ENCODE data around the gene HNRNPL.
"Not testable (repeated sequence)": the region's sequence is repeated elsewhere in the genome, so short reads cannot be mapped to it uniquely, and the experiment has no call there.

HNRNPL gene

DNA sequence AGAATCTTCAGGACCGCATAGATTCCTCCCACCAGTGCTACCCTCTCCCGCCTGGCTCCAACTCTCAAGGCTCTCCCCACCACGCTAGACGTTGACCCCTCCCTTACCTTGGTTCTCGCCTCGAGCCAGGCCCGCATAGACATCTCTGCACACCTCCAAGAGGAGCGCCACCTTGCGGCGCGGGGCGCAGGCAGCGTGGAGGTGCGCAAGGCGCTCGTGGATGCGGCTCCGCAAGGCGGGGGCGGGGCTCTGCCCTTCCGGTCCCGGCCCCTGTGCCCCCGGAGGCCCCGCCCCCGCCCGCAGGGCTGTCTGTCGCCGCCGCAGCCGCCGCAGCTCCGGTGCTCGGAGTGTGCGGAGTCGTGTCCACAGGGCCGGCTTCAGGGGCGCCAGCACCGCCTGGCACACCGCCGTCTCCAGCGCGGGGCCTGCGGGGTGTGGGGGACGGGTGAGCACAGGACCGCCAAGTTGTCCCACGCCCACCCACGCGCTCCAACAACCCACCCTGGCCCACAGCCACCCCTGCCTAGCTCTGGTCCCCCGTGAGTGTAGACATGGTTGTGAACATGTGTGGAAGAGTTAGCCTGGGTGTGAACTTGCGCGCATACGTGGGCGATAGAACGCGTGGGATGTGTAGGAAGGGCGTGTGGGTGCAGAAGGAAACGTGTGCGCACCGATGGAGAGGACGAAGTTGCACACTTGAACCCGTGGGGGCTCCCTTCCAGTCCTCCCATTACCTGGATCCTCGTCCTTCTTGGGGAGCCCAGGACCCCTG is 20.2 kb upstream of the HNRNPL start:
- in situ Hi-C loops (cut with HindIII; ENCODE audit: low sequenced_read_pairs) = no loop called here

DNA sequence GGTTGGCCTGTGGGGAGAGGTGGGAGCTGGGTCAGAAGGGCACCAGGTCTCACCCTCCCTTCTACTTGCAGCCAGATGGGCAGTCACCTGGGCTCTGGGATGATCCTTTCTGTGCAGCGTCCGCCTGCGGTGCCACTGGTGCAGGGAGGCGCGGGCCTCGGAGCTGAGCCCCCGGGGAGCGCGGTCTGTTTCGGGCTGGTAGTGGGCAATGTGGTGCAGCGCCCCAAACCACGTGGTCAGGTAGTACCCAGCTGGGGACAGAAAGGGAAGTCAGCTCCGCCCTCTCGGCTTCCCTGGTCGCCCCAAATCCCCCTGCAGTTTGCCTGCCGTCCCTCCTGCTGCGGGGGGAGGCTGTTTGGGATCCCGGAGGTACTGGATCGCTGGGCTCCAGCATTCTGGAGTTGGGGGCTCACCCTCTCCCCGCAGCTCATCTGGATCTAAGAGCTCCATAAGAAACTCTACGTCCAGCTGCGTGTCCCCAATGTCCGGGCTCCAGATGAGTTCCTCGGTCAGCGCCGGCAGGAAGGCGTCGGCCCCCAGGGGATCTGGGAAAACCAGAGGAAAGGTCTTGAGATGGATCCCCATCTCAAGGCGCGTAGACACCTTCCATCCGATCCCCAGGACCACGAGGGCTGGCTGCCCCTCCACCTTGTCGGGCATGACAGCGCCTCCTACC is 19.5 kb upstream of the HNRNPL start:
- in situ Hi-C loops (cut with HindIII; ENCODE audit: low sequenced_read_pairs) = no loop called here

DNA sequence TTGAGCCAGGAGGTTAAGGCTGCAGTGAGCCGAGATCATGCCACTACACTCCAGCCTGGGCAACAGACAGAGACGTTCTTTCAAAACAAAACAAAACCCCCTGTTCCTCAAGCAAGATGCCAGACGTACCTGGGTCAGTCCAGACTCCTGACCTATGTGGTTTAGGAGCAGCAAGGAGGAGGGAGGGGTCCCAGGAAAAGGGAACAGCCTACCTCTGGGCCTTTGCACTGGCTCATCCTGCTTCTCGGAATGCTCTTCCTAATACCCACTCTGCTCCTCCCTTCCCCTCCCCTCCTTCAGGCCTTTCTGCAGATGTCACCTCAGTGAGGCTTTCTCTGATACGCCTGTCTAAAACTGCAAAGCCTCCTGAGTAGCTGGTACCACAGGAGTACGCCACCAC is 18.8 kb upstream of the HNRNPL start:
- in situ Hi-C loops (cut with HindIII; ENCODE audit: low sequenced_read_pairs) = no loop called here

DNA sequence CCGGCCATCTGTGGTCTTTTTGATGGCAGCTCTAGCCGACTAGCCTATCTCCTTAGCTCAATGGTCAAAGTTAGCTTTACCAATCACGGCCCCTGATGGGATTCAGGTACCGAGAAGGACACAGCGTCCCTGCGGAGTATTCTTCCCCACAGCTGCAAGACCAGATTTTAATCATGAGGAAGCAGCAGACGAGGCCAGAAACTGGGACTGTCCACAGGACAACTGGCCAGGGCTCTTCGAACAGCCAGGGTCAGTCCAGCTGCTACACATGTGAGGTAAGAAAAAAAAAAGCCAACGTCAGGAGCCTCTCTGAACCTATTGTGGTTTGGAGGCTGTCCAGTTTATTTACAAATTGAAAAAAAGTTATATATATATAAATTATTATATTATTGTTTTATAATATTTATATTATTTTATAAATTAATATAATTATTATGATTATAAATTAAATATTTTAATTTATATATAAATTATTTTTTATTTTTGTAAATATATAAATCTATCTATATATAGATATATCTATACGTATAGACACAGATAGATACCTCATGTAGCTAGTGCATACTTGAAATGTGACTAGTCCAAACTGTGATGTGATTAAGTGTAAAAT is 17.5 kb upstream of the HNRNPL start:
- in situ Hi-C loops (cut with HindIII; ENCODE audit: low sequenced_read_pairs) = no loop called here

DNA sequence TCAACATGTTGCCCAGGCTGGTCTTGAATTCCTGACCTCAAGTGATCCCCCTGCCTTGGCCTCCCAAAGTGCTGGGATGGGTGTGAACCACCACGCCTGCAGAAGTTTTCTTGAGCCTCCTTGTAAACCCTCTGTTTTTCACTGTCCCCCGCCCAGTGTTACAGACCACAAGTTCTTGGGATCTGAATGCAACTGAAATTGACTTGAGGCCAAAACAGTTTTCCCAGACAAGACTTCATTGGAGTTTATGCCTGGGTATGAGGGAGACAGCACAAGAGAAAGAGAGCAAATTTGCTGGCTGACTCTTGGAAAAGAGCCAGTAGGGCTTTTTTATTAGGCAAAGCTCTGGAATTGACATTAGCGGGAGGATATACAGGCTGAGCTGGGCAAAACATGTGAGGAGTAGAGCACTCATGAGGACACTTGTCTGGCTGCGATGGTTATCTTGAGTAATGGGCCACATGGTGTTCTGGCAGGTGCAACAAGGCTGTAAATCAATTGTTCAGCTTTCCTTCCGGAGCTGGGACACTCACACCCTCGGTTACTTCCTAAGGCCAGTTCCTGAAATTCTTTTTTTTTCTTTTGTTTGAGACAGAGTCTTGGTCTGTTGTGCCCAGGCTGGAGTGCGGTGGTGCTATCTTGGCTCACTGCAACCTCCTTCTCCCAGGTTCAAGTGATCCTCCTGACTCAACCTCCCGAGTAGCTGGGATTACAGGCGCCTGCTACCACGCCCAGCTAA is 12.7 kb upstream of the HNRNPL start:
- in situ Hi-C loops (cut with HindIII; ENCODE audit: low sequenced_read_pairs) = no loop called here

DNA sequence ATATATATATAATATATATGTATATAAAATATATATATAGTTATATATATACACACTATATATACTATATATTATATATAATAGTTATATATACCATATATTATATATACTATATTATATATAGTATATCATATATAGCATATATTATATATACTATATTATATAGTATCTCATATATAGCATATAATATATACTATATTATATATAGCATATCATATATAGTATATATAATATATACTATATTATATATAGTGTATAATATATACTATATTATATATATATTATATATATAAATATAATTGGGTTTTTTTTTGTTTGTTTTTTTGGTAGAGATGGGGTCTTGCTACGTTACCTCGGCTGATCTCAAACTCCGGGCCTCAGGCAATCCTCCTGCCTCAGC is 11.6 kb upstream of the HNRNPL start:
- in situ Hi-C loops (cut with HindIII; ENCODE audit: low sequenced_read_pairs) = no loop called here

DNA sequence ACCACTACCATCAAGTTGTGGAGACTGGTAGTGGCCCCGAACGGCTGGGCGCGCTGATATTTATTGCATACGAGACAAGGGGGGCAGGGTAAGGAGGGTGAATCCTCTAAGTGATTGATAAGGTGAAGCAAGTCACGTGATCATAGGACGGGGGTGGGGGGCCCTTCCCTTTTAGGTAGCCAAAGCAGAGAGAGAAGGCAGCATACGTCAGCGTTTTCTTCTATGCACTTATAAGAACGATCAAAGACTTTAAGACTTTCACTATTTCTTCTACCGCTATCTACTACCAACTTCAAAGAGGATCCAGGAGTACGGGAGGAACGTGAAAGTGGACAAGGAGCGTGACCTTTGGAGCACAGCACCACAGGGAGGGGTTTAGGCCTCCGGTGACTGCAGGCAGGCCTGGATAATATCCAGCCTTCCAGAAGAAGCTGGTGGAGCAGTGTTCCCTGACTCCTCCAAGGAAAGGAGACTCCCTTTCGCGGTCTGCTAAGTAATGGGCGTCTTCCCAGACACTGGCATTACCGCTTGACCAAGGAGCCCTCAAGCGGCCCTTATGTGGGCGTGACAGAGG is 9.9 kb upstream of the HNRNPL start:
- in situ Hi-C loops (cut with HindIII; ENCODE audit: low sequenced_read_pairs) = not testable (repeated sequence)

DNA sequence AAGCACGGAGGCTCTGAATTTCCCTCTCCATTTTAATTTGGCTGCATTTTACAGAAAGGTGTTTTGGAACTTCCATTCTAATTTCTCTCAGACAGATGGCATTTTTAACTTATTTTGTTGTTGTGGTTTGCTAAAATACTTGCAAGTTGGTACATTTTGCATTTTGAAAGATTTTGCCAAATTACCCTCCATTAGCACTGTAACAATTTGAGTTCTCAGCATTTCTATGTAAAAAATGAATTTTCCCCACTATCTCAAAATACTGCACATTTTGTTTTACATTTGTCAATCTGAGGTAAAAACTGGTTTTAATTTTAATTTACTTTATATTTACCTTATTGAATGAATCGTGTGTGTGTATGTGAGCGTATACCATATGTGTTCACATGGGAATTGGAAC is 7.0 kb upstream of the HNRNPL start:
- in situ Hi-C loops (cut with HindIII; ENCODE audit: low sequenced_read_pairs) = no loop called here

DNA sequence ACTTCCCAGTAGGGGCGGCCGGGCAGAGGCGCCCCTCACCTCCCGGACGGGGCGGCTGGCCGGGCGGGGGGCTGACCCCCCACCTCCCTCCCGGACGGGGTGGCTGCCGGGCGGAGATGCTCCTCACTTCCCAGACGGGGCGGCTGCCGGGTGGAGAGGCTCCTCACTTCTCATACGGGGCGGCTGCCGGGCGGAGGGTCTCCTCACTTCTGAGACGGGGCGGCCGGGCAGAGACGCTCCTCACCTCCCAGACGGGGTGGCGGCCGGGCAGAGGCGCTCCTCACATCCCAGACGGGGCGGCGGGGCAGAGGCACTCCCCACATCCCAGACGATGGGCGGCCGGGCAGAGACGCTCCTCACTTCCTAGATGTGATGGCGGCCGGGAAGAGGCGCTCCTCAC is 6.0 kb upstream of the HNRNPL start:
- in situ Hi-C loops (cut with HindIII; ENCODE audit: low sequenced_read_pairs) = not testable (repeated sequence)

DNA sequence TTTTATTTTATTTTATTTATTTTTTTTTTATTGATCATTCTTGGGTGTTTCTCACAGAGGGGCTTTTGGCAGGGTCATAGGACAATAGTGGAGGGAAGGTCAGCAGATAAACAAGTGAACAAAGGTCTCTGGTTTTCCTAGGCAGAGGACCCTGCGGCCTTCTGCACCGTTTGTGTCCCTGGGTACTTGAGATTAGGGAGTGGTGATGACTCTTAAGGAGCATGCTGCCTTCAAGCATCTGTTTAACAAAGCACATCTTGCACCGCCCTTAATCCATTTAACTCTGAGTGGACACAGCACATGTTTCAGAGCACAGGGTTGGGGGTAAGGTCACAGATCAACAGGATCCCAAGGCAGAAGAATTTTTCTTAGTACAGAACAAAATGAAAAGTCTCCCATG is 5.2 kb upstream of the HNRNPL start:
- in situ Hi-C loops (cut with HindIII; ENCODE audit: low sequenced_read_pairs) = not testable (repeated sequence)

DNA sequence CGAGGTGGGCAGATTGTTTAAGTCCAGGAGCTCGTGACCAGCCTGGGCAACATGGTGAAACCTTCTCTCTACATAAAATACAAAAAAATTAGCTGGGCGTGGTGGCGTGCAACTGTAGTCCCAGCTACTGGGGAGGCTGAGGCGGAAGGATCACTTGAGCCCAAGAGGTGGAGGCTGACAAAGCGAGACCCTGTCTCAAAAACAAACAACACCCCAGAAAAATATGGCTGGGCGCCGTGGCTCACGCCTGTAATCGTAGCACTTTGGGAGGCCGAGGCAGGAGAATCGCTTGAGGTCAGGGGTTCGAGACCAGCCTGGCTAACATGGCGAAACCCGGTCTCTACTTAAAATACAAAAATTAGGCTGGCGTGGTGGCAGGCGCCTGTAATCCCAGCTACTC is 3.4 kb upstream of the HNRNPL start:
- in situ Hi-C loops (cut with HindIII; ENCODE audit: low sequenced_read_pairs) = no loop called here

DNA sequence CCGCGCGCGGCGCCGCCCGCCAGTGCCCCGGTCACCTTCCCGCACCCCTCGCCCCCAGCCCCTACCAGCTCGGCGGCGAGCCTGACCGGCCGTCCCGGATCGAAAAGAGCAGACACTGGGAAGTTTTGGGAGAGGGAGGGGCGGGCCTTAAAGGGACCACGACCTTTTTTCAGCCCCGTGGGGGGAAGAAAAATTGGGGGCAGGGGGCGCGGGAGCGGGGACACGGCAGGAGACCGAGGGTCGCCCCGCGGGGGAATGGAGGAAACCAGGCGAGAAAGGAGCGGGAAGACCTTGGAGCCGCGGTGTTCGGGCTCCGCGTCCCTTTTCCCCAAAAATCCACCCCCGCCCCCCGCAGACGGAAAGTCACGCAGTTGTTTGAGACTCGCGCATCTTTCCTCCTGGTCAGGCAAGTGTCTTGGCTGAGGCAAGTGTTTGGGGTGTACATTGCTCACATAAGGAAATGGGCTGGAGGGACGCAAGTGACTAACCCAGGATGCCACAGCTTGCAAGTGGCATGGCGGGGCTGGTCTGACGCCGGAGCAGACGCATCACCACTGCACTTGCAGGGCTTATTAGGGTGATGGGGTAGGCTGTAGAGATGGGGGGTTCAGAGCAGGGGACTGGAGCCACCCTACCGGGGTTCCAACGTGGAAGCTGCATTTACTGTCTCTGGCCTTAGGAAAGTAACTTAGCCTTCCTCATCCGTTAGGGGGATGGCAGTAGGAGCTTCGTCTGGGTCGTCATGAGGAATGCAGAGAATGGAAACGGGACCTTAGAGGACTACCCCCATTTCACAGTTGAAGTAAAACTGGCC is 2.7 kb upstream of the HNRNPL start:
- in situ Hi-C loops (cut with HindIII; ENCODE audit: low sequenced_read_pairs) = no loop called here

DNA sequence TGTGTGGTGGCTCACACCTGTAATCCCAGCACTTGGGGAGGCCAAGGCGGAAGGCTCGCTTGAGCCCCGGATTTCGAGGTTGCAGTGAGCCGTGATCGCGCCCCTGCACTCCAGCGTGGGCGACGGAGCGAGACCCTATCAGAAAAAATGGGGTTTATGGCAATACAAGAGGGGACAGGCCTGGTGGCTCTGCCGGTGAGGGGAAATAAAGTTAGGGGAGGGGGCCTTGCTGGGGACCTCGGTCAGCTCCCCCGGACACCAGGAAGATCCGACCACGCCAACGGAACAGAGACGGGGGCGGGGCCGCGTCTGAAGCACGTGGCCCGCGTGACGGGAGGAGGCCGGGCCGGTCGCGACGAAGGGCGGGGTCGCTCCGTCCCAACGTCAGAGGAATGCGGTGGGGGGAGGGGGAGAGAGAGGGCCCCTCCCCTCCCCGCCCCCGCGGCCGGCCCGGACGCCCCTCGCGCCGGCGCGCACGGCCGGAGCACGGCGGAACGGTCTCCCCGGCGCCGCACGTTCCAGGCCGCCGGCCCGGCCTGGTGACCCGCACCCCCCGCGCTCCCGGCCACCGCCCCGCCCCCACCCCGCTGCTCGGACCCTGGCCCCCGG is 1.9 kb upstream of the HNRNPL start:
- in situ Hi-C loops (cut with HindIII; ENCODE audit: low sequenced_read_pairs) = no loop called here

DNA sequence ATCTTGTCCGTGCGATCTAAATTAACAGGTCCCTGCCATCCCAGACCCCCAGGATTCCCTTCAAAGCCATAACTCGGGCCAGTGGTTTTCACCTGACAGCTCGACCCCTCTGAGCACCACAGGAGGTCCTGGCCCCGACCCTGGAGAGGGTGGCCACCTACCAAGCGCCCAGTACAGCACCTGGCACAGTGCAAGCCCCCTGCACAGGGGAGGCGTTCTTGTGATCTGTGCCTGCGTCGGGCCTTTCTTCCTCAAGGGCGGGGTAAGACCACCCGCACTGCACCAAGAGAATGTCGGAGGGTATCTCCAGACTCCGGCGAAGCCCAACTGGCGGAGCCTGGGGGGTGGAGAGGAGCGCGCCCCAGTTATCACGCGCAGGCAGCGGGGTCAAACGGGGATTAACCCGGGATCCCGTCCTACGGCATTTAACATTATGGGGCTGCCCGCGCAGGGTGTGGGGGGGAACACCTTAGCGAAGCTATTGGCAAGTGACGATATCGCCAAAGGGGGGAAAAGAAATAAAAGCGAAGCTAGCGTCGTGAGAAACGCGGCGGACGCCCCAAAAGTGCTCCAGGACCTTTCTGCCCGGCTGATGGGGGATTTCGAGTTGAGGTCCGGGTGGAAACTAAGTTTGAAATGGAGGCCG is 1.3 kb upstream of the HNRNPL start:
- in situ Hi-C loops (cut with HindIII; ENCODE audit: low sequenced_read_pairs) = no loop called here

DNA sequence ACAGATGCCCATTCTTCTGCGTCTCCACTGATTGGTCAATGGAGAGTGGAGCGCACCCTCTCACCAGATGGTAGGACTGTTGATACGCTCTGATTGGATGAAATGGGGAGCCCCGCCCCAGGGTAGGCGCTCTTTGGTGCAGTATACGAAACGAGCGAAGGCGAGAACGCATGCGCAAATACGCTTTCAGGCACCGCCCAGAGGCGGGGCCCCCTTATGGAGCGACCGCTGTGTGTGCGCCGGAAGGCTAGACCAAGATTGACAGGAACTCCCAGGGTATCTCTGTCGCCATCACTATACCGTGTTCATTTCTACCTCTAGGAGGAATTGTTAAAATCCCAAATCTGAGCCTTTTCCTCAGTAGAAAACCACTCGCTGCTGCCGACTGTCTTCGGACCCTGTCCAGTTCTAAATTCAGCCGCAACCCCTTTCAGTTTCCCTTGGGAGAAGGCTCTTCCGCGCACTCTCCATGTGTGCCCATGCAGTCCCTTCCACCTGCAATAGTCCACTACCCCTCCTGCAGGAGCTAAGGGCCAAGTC is 720 bp upstream of the HNRNPL start:
- in situ Hi-C loops (cut with HindIII; ENCODE audit: low sequenced_read_pairs) = no loop called here

DNA sequence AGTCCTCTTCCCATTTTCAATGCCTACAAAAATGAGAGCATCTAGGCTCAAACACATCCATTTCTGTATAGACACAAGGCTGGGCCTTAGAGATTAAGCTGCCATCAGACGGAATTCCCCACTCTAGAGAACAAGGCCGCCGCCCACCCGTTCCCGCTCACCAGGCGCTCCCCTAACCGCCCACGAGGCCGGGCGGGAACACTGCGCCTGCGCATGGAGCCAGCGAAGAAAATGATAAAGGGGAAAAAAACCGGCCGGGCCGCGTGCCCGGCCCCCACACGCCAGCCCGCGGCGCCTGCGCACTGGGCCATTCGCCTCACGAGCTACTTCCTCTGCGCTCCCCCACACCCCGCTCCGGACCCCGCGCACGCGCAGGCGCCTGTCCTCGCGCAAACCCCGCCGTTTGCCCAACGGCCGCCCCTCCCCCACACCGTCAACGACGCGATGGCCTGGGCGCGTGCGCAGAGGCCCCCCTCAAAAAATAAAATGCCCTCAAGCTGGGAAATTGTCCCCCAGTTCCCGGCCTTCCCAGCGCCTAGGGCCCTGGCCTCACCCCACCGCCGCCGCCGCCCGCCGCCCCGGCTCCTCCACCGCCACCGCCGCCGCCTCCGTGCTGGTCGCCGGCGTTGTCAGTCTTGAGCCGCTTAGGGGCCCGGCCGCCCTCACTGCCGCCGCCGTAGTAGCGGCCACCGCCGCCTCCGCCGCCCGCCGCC is 483 bp downstream of the HNRNPL start:
- in situ Hi-C loops (cut with HindIII; ENCODE audit: low sequenced_read_pairs) = no loop called here

DNA sequence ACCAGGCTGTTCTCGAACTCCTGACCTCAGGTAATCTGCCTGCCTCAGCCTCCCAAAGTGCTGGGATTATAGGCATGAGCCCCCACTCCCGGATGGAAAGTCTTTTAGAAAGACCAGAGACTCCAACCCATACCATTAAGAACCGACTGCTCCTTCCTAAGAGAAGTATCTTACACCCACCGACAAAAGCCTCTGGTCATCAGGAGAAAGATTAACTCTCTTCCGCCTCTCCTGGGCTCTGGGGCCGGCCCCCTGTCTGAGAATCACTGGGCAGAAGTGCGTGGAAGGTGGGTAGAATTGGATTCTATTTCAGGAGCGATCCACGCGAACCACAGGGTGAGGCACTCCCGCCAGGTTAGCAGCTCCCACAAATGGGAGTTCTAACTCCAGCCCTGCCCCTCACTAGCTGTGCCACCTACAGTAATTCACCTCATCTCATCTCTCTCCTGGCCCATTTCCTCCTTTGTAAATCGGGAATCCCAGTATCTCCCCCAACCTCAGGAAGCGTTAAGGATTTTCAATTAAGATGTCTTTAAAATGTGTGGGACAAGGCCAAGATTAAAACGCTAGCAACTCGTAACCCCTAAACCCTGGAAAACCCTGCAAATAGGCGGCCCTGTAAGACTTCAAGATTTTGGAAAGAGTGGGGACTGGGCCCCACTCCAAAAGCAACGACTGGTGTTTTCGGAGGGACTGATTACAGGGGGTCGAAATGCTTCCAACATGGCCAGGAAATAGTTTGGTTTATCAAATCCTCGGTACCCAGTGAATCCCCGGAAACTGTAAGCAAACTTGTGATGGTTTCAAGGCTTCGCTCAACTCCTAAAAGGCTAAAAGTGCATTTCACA is 1.3 kb downstream of the HNRNPL start:
- in situ Hi-C loops (cut with HindIII; ENCODE audit: low sequenced_read_pairs) = no loop called here

DNA sequence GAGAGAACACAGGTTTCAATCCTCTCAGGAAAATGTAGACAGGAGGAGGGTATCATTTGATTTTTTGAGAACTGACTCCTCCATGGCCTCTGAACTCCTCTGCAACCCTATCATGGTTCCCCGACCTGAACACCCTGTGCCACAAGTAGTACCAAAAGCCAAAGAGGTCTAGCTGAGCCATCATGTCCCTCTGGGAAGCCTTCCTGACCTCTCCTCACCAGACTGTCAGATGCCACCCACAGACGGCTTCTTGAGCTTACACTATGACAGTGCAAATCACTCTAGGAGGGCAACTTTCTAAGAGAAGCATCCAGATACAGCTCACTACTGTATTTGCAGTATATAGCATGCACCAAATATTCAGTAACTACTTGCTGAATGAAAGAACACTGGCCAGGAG is 3.7 kb downstream of the HNRNPL start:
- in situ Hi-C loops (cut with HindIII; ENCODE audit: low sequenced_read_pairs) = no loop called here

Data from DLD1 (cell line).